K562 (cell line): ENCODE results near the gene MECR. TPM values are rescaled to one million over a fixed set of nuclear protein-coding genes. Genes with fewer than 3 reads are reported as not detected.
A peak's percentile ranks its signal among the peaks of the same experiment; 100 is the strongest.

Experiments used
- ATF6 ChIP-seq: sonication (generic); formaldehyde crosslinking; IDR thresholded peaks from 2 replicates; pipeline ENCODE4 v1.4.0; 2020; ENCODE audit warnings: mild to moderate bottlenecking, missing genetic modification reagents
- HNRNPLL ChIP-seq: fragments of 200-400 bp; formaldehyde crosslinking; IDR thresholded peaks from 2 replicates; pipeline ENCODE4 v1.6.1; 2017; ENCODE audit warnings: low read length, low read depth, mild to moderate bottlenecking; ENCODE audit not compliant: poor library complexity, severe bottlenecking
- IFI16 ChIP-seq: fragments of 250-450 bp; sonication (Bioruptor Pico); IDR thresholded peaks from 2 replicates; pipeline ENCODE4 v2.1.2; 2022; ENCODE audit warnings: mild to moderate bottlenecking, inconsistent platforms
- L3MBTL2 ChIP-seq: fragments of 450-650 bp; IDR thresholded peaks from 2 replicates; pipeline ENCODE4 v1.6.1; 2016; ENCODE audit warnings: mild to moderate bottlenecking, moderate library complexity
- NKRF ChIP-seq: fragments of 450-650 bp; IDR thresholded peaks from 2 replicates; pipeline ENCODE4 v1.6.1; 2016; ENCODE audit warnings: borderline replicate concordance
- SREBF1 ChIP-seq: fragments of 150-350 bp; IDR thresholded peaks from 2 replicates; pipeline ENCODE4 v1.6.1; 2014; ENCODE audit warnings: antibody characterized with exemption, low read depth, low read length, borderline replicate concordance
- TAF1 ChIP-seq: IDR thresholded peaks from 2 replicates; pipeline ENCODE4 v1.6.1; 2011; ENCODE audit warnings: mild to moderate bottlenecking, low read length, moderate library complexity; ENCODE audit not compliant: insufficient read depth, control insufficient read depth, severe bottlenecking; ENCODE audit errors: extremely low read depth
- TBL1XR1 ChIP-seq, 2 experiments: IDR thresholded peaks; 2 replicates each; pipeline ENCODE4 v1.6.1; 2012; ENCODE audit warnings: improper control_type of control experiment in 2 of 2, low read length in 2 of 2, mild to moderate bottlenecking in 1 of 2
- UBTF ChIP-seq, 2 experiments: IDR thresholded peaks; 2 replicates each; pipeline ENCODE4 v1.6.1; 2012; ENCODE audit warnings: improper control_type of control experiment in 2 of 2, low read depth in 2 of 2, low read length in 2 of 2, borderline replicate concordance in 1 of 2
- ZBTB12 ChIP-seq: fragments of 250-450 bp; sonication (Bioruptor Pico); IDR thresholded peaks from 2 replicates; pipeline ENCODE4 v1.4.0; 2020
- ZHX1 ChIP-seq: fragments of 150-350 bp; conservative IDR thresholded peaks from 2 replicates; pipeline ENCODE4 v1.6.1; 2014; ENCODE audit warnings: low read length
- ZNF232 ChIP-seq: sonication (generic); formaldehyde crosslinking; IDR thresholded peaks from 2 replicates; pipeline ENCODE4 v1.8.0; 2022; ENCODE audit warnings: mild to moderate bottlenecking, missing genetic modification reagents
- ZNF24 ChIP-seq: fragments of 450-650 bp; IDR thresholded peaks from 2 replicates; pipeline ENCODE4 v1.6.1; 2016
- polyA plus RNA-seq, 8 experiments: library from polyadenylated mRNA; depleted of rRNA in 4 of 8; stranded (reverse) in 5 of 8; unstranded in 3 of 8; fragments of >200 nt; fragmentation: Nextera tagmentation in 2 of 8; fragmentation: Illumina TruSeq in 1 of 8; extraction: Ambion mirVana in 2 of 8; extraction: Trizol in 1 of 8; gene quantifications; 2 replicates each; pipeline versions ENCODE4 v1.2.1 to v1.2.3, GENCODE V29; 2011 to 2014; ENCODE audit warnings: inconsistent platforms in 1 of 8, missing spikeins in 1 of 8
- total RNA-seq, 7 experiments: library from RNA; depleted of rRNA in 6 of 7; stranded (reverse); fragments of >200 nt in 6 of 7; fragmentation: Illumina TruSeq in 2 of 7; extraction: Trizol in 2 of 7; gene quantifications; 2 replicates each; pipeline versions ENCODE4 v1.2.1 to v1.2.3, GENCODE V29; 2011 to 2021; ENCODE audit warnings: low replicate concordance in 1 of 7

Gene MECR
- total and polyA plus RNA-seq, 9 of the 15 experiments (the other 6 are each of a cell fraction or from before 2014, with no cell fraction given), result 10.4 to 58.6 (median 42.9) TPM

GRCh38 chr1:29230553-29231378 lies at the start of gene MECR (continued):
- TF ChIP-seq UBTF (IDR thresholded peaks at IDR 0.05; ENCODE audit: borderline replicate concordance in 1 of 2, low read depth in 2 of 2, low read length in 2 of 2) (0 out of 4 replicates have a peak, but pooled peaks of 1 of the 2 experiments have one; percentile 61), IFI16 (CRISPR knock-in tag) (no peak), L3MBTL2 (peak; percentile 95), ZNF232 (CRISPR knock-in tag) (peak; percentile 31; the same call in 1 of the 2 replicates), TAF1 (peak; percentile 79), TBL1XR1 (IDR thresholded peaks at IDR 0.05; ENCODE audit: low read length in 2 of 2) (peak; percentile 70 to 81; a peak in 3 of 4 replicates), NKRF (peak; percentile 97), ZNF24 (peak; percentile 5; the same call in 1 of the 2 replicates), ZHX1 (peak; percentile 63; the same call in 1 of the 2 replicates), SREBF1 (no peak), ATF6 (CRISPR knock-in tag) (0 out of 2 replicates have a peak, but pooled peaks have one; percentile 15), ZBTB12 (peak; percentile 96), HNRNPLL (peak; percentile 64)
